NB4 (cell line): Measurements from ENCODE around the gene UNK.

Source experiments
- MAX ChIP-seq: IDR thresholded peaks from 2 replicates; pipeline ENCODE4 v1.6.1; 2011; ENCODE audit warnings: low read depth, low read length
- MYC ChIP-seq: IDR thresholded peaks from 2 replicates; pipeline ENCODE4 v1.6.1; 2011; ENCODE audit warnings: low read depth, low read length
- POLR2A ChIP-seq: IDR thresholded peaks from 2 replicates; pipeline ENCODE4 v1.6.1; 2011; ENCODE audit warnings: mild to moderate bottlenecking; ENCODE audit not compliant: insufficient read length; ENCODE audit errors: extremely low read depth
- TF ChIP-seq, protein P1 (sequence below): IDR thresholded peaks from one replicate; pipeline ENCODE4 v1.5.1; 2012; ENCODE audit warnings: low read depth, low read length

DNA sequence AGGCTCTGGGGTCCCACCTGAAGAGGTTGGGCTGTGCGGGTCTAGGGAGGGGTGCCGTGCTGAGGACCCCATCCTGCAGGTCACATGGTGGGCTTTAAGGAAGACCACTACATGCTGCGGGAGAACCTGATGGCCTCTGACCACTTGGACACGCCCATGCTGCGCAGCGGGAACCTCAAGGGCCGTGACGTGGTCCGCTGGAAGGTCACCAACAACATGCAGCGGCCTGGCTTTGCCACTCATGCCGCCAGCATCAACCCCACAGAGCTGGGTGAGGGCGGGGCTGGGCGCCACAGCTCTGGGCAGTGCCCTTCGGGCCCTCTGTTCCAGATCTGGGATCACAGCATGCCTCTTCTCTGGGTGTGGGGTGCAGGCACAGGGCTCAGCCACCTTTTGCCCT is 44.8 kb upstream of the UNK start:
- TF ChIP-seq, protein P1, sequence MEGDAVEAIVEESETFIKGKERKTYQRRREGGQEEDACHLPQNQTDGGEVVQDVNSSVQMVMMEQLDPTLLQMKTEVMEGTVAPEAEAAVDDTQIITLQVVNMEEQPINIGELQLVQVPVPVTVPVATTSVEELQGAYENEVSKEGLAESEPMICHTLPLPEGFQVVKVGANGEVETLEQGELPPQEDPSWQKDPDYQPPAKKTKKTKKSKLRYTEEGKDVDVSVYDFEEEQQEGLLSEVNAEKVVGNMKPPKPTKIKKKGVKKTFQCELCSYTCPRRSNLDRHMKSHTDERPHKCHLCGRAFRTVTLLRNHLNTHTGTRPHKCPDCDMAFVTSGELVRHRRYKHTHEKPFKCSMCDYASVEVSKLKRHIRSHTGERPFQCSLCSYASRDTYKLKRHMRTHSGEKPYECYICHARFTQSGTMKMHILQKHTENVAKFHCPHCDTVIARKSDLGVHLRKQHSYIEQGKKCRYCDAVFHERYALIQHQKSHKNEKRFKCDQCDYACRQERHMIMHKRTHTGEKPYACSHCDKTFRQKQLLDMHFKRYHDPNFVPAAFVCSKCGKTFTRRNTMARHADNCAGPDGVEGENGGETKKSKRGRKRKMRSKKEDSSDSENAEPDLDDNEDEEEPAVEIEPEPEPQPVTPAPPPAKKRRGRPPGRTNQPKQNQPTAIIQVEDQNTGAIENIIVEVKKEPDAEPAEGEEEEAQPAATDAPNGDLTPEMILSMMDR = no peak
- TF ChIP-seq POLR2A (no peak), MAX (no peak), MYC (no peak)
